G401 (cell line): ENCODE data around the gene METTL26. TPM values are rescaled to one million over a fixed set of nuclear protein-coding genes. Genes with fewer than 3 reads are reported as not detected.

Source experiments
- DNase-seq: peaks from one replicate; pipeline ENCODE4 v3.0.0-alpha.2; 2015; ENCODE audit warnings: low spot score
- in situ Hi-C: cut with HindIII; loops from 2 replicates; pipeline ENCODE4 v1.10.0; 2016; ENCODE audit warnings: low sequenced_read_pairs, mixed read lengths
- total RNA-seq: library from RNA; depleted of rRNA; stranded (reverse); fragments of >200 nt; shearing (Covaris generic); gene quantifications from 2 replicates; pipeline ENCODE4 v1.2.3, GENCODE V29; 2014

The METTL26 gene
- total RNA-seq, 1 experiment from 2014 or later, result 119 TPM

DNA sequence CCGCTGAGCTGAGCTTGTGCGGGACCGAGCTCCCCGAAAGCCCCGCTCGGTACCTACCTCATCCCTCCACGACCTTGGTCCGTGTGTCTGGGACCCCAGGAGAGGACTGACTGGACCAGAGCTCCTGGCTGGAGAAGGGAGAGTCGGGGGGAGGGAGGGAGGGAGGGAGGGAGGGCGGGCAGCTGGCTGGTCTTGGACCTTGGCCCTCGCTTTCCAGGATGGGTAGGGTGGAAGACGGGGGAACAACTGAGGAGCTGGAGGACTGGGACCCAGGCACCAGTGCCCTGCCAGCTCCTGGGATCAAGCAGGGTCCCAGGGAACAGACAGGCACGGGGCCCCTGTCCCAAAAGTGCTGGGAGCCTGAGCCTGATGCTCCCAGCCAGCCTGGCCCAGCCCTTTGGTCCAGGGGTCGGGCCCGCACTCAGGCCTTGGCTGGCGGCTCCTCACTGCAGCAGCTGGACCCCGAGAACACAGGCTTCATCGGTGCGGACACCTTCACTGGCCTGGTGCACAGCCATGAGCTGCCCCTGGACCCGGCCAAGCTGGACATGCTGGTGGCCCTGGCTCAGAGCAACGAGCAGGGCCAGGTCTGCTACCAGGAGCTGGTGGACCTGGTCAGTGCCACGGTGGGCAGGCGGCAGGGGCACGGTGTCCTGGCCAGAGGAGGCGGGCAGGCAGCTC is 39.9 kb upstream of the METTL26 start:
- in situ Hi-C loops, result no loop called here
- DNase-seq, result no peak

DNA sequence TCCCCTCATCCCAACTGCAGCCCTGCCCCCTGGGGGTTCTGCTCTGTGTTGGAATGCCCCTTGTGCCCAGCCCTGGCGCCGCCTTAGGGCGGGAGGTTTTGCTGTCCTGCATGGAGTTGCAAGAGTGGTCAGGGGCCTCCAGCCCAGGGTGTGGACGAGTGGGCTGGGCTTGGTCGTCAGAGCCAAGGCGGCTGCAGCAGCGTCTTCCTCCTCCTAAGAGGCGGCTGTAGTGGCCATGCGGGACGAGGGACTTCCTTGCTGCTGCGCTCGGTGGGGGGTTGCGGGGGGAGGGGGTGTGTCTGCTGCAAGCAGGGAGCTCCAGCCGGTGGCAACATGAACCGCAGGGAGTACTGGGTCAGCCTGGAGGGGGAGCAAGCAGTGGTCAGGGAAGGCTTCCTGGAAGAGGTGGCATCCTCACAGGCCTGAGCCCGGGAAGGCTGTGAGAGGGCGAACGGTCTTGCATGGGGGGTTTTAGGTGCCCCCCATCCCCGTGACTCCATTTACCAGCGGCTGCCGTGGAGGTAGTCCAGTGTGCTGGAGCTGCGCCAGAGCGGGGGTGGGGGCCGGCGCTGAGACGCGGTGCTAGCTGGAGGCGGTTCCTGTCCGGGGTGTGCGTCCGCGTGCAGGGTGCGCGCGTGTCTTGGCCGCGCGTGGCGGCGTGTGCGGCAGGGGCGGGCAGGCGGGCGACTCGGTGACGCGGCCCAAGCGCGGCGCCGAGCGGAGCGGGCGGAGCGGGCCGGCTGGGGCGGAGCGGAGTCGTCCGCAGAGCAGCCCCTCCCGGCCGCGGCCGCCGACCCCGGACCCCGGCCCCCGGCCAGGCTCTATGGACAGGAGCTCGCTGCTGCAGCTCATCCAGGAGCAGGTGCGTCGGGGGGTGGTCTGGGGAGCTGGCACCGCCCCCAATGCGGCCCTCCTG is 39.1 kb upstream of the METTL26 start, which contains the start of gene RHBDL1:
Gene RHBDL1, plus strand, starts transcription at position 704 of the 916 bp plus-strand sequence. Its CDS starts 120 bp downstream, at position 824.
- DNase-seq, result peak; percentile 37
- in situ Hi-C loops, result no loop called here

DNA sequence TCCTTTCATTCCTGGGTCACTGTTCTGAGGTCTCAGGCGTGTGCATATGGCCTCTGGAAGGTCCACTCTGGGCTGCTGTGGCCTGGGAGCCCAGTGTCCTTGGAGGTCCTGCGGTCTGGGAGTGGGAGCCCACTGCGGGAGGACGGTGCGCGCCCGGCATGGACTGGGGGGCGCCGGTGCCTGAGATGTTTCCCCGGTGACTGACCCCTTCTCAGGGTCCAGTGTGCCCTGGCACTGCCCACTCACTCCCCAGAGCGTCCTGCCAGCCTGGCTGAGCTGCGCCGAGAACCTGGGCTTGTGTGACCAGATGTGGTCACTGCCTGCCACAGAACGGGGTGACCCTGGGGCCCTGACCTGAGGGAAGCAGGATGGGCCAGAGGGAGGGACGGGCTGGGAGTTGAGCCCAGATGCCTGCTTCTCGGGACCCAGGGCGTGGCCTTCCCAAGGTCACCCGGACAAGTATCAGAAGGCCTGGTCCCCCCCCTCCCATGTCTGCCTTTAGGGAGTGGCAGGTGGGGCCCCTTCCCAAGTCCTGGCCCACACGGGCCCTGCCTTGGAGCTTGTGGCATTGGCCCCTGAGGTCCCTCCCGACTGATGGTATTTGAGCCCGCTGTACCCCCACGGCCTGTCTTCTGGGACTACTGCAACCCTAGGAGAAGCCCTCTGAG is 38.2 kb upstream of the METTL26 start:
- in situ Hi-C loops, result no loop called here

DNA sequence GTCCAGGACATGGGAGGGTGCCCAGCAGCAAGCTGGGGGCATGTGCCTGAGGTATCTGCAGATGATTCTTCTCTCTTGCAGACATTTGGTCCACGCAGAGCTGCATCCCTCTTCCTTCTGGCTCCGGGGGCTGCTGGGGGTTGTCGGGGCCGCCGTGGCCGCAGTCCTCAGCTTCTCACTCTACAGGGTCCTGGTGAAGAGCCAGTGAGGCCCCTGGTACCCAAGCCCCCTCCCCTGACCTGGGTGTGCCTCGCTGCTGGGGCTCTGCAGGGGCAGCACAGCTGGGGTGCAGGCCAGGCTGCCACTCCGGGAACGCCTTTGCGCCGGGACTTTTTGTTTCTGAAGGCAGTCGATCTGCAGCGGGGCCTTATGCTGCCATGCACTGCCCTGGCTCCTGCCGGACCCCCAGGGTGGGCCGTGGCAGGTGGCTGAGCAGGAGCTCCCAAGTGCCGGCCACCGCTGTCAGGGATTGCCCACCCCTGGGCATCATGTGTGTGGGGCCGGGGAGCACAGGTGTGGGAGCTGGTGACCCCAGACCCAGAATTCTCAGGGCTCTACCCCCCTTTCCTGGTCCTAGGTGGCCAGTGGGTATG is 37.4 kb upstream of the METTL26 start:
- in situ Hi-C loops, result no loop called here
- DNase-seq, result no peak

More for the DNA sequence above, 38.2 kb upstream of the METTL26 start:
- DNase-seq, result no peak

DNA sequence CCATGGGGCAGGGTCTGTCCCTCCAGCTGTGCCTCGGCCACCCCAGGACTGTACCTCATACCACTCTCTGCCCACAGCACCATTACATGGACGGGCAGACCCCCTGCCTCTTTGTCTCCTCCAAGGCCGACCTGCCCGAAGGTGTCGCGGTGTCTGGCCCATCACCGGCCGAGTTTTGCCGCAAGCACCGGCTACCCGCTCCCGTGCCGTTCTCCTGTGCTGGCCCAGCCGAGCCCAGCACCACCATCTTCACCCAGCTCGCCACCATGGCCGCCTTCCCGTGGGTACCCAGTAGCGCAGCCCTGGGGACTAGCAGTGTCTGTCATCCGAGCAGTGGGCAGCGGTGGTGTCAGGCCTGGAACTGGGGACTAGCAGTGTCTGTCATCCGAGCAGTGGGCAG is 36.7 kb upstream of the METTL26 start:
- no peak for DNase-seq
- in situ Hi-C loops, result no loop called here

DNA sequence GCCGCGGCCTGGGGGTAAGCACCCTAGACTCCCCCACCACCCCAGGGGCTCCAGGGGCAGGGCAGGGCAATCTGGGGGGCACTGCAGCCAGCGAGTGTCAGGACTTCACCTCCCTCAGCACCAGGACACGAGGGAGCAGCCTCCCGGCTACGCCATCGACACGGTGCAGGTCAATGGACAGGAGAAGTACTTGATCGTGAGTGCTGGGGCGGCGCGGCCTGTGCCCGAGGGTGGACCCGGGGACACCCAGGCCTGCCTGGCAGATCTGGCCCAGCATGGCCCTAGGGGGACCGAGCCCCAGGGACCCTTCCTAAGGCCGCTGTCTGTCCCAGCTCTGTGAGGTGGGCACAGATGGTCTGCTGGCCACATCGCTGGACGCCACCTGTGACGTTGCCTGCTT is 36.3 kb upstream of the METTL26 start:
- in situ Hi-C loops, result no loop called here
- DNase-seq, result no peak

DNA sequence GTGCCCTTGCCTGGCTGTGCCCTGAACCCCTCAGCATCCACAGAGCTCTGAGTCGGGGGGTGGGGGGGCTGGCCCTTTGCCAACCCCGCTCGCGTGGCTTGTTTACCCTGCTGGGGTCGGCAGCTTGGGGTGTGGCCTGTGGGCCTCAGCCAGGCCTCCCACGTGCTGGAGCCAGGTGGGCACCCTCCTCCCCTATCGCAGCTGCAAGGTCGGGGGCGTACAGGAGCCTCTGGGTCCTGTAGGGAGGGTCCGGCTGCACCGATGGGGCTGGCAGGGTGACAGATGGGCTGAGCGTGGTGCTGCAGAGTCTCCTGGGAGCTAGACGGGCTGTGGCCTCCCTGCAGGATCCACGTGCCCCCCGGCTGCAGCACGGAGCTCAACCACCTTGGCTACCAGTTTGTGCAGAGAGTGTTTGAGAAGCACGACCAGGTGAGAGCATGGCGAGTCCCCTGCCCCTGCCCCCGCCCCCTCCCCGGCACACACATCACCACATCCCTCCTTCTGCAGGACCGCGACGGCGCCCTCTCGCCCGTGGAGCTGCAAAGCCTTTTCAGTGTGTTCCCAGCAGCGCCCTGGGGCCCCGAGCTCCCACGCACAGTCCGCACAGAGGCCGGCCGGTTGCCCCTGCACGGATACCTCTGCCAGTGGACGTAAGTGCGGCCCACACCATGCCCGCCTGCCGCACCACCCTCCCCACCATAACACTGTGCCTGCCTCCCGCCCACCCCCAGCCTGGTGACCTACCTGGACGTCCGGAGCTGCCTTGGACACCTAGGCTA is 35.4 kb upstream of the METTL26 start:
- in situ Hi-C loops, result no loop called here
- DNase-seq, result no peak

DNA sequence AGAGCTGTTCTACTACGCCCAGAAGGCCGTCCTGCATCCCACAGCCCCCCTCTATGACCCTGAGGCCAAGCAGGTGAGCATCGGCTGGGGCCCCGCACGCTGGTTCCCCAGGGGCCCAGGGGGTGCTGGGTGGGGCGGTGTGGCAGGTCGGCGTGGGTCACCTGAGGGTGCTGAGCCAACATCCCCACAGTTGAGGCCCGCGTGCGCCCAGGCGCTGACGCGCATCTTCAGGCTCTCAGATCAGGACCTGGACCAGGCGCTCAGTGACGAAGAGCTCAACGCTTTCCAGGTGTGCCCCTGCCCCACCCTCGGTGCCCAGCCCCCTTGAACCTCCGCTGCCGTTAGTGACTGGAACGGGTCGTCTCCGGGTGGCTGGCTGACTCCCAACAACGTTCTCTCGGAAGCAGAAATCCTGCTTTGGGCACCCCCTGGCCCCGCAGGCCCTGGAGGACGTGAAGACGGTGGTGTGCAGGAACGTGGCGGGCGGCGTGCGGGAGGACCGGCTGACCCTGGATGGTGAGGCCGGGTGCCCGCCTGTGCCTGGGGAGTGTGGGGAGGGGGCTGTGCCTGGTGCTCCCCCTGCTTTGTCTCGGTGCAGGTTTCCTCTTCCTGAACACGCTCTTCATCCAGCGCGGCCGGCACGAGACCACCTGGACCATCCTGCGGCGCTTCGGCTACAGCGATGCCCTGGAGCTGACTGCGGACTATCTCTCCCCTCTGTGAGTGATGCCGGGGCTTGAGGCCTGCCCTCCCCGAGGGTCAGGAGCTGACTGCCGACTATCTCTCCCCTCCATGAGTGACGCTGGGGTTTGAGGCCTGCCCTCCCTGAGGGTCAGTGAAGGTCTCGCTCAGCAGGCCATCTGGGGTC is 34.6 kb upstream of the METTL26 start:
- DNase-seq, result no peak
- in situ Hi-C loops, result no loop called here

DNA sequence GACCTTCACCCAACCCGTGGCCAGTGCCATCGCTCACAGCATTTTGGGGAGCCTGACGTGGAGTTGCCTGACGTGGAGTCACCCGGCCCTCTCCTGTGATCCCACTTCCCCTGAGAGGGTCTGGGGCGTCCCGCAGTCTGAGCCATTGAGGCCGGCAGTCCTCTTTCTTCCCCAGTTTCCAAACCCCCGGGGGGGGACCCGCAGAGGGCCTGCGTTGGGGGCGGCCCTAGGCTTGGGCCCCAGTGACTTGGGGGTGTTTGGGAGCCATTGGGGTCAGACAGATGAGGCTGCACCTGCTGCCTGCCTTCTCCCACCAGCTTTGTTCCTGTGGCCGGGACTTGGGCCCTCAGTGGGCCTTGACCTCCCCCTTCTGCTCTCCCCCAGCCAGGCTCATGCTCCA is 33.6 kb upstream of the METTL26 start:
- no peak for DNase-seq
- in situ Hi-C loops, result no loop called here

DNA sequence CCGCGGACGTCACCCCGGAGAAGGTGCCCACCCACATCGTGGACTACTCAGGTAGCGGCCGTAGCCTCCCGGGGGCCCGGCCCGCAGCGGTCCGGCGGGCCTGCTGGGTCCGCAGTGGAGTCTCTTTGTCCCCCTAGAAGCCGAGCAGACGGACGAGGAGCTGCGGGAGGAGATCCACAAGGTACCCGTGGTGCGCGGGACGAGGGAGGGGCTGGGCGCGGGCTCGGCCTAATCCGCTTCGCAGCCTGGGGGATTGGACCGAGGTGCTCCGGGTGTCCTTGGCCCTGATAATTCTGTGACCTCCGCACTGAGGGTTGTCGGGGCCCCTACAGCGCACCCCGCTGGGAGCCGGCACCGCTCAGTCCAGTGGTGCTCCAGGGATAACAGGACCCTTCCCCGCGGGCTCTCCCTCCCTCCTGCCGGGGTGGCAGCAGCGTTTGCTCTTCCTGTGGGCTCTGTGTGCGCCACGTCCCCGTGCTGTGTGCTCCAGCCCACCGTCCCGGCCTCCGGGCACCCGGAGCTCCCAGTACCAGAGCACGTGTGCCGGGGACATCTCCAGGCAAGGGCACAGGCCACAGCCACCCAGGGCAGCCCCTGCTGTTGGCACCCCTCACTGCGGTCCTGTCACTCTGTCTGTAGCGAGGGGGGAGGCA is 32.5 kb upstream of the METTL26 start:
- DNase-seq, result no peak
- in situ Hi-C loops, result no loop called here

DNA sequence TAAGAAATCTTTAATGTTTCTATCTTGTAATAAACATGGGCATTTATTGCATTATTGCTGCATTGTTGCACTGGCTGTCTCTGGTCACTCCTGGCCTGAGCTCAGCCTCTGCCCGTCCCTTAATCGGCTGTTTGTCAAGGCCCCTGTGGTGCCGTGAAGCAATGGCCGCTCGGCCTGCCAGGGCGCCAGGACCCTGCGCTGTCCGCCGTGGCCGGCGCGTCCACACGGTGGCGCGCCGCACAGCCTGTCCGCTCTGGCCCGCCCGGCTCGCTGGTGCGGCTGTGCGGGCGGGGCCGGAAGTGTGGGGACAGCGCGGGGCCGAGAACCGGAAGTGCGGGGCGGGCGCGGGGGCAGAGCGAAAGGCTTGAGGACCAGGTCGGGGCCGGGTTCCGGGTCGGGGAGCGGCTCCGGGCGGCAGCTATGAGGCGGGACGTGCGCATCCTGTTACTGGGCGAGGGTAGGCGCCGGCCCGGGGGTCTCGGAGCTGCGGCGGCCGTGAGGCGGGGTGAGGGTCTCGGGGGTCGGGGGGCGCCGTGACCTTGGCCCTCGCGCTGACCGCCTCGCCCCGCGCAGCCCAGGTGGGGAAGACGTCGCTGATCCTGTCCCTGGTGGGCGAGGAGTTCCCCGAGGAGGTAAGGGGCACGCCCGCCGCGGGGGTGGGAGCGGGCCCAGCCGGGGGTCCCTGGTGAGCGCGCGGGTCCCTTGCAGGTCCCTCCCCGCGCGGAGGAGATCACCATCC is 31.8 kb upstream of the METTL26 start, which contains the start of gene RHOT2:
Gene RHOT2, plus strand, starts transcription at position 353 of the 739 bp plus-strand sequence. Its CDS starts 68 bp downstream, at position 421.
- peak; percentile 92 for DNase-seq
- in situ Hi-C loops, result no loop called here

DNA sequence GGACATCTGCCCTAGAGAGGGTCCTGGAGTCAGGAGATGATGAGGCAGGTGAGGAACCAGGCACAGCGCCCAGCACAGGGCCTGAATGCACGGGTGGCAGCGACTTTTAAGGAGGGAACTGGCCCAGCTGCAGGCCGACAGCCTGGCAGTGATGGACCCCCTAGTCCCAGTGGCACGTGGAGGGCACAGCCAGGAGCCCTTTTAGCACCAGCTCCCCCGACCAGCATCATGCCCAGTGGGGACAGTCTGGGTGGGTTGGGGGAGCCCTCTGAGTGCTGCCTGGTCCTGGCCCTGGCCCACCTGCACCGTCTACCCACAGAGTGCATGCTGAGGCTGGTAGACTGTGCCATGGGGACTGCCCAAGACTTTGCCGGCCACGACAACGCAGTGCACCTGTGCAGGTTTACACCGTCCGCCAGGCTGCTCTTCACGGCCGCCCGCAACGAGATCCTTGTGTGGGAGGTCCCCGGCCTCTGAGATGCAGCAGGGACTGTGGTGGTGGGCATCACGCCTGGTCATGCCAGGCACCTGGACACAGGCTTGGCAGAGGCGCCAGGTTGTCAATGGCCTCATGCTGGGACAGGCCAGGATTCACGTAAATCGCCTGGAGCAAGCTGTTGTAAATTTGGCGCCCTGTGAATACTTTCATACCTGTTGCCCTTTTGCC is 31.1 kb upstream of the METTL26 start:
- no peak for DNase-seq
- in situ Hi-C loops, result no loop called here

DNA sequence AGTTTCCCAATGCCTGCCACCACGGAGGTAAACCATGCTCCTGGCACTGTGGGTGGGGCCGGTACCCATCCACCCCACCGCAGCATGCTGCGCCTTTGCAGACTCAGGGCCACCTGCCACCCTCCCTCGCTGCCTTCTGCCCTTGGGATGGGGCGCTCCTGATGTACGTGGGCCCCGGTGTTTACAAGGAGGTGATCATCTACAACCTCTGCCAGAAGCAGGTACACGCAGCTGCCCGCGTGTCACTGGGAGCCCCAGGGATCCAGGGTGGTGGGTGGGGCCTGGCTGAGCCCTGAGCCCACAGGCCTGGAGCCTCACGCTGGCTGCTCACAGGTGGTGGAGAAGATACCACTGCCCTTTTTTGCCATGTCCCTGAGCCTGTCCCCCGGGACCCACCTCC is 30.5 kb upstream of the METTL26 start:
- in situ Hi-C loops, result no loop called here

DNA sequence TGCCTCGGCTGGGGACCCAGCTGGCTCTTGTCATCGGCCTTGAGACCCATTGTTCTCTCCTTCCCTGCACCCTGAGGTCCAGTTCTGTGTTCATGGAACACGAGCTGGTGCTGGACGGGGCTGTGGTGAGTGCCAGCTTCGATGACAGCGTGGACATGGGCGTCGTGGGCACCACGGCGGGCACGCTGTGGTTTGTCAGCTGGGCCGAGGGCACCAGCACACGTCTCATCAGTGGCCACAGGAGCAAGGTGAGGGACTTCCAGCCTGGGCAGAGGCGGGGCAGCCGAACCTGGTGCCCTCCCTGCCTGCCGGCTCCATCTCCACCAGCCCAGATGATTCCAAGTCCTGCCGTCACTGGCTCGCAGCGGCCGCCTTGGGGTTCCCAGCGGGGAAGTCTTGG is 26.5 kb upstream of the METTL26 start:
- in situ Hi-C loops, result no loop called here
- no peak for DNase-seq

More for the DNA sequence above, 30.5 kb upstream of the METTL26 start:
- DNase-seq, result no peak

DNA sequence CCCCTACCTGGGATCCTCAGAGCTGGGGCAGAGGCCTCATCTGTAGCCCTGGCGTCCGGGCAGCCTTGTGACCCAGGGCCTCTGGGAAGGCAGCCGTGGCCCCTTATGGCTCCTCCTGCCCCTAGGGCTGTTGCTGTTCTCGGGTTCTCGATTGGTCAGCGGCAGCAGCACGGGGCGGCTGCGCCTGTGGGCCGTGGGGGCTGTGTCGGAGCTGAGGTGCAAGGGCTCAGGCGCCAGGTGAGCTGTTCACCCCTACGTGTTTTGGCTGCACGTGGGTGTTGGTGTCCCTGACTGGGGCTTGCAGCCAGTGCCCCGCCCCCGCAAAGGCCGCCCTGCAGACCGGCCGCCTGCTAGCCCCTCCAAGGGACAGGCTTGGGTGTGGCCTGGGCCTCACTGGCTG is 26.0 kb upstream of the METTL26 start:
- no peak for DNase-seq
- in situ Hi-C loops, result no loop called here

DNA sequence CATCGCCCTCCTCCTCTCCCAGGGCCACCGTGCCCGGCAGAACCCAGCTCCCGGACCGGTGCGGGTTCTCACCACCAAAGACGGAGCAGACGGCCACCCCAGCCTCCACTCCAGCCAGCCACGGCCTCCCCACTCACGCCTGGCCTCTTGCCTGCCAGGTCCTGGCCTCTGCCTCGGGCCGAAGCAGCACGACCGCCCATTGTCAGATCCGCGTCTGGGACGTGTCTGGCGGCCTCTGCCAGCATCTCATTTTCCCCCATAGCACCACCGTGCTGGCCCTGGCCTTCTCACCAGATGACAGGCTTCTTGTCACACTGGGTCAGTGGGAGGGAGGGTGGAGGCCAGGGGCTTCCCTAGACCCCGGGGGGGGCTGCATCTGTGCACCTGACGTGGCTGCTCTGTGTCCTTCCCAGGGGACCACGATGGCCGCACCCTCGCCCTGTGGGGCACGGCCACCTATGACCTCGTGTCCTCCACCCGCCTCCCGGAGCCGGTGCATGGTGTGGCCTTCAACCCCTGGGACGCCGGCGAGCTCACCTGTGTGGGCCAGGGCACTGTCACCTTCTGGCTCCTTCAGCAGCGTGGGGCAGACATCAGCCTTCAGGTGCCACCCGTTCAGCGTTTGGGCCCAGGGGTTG is 25.2 kb upstream of the METTL26 start:
- in situ Hi-C loops, result no loop called here
- no peak for DNase-seq
